GM18526 (cell line): ENCODE results near the gene TNFRSF1B.

Source experiments
- POLR2A ChIP-seq: IDR thresholded peaks from 3 replicates; pipeline ENCODE4 v1.6.1; 2011; ENCODE audit not compliant: insufficient read length; ENCODE audit errors: extremely low read depth

Gene TNFRSF1B

GRCh38 chr1:12230549-12231275 lies 63.9 kb downstream of the TNFRSF1B start:
- no peak for TF ChIP-seq POLR2A

- no peak for TF ChIP-seq POLR2A
These were observed 64.4 kb downstream of the TNFRSF1B start for GRCh38 chr1:12231276-12231595.

- no peak for TF ChIP-seq POLR2A
These were observed 65.4 kb downstream of the TNFRSF1B start for GRCh38 chr1:12232221-12232620.

GRCh38 chr1:12244078-12244477 lies 77.3 kb downstream of the TNFRSF1B start:
- no peak for TF ChIP-seq POLR2A

- no peak for TF ChIP-seq POLR2A
These were observed 77.8 kb downstream of the TNFRSF1B start for GRCh38 chr1:12244585-12244984.

GRCh38 chr1:12245116-12245515 lies 78.3 kb downstream of the TNFRSF1B start:
- no peak for TF ChIP-seq POLR2A

- TF ChIP-seq POLR2A = no peak
These were observed 78.9 kb downstream of the TNFRSF1B start for GRCh38 chr1:12245733-12246132.

GRCh38 chr1:12246584-12246983 lies 79.8 kb downstream of the TNFRSF1B start:
- no peak for TF ChIP-seq POLR2A

GRCh38 chr1:12249181-12249580 lies 82.4 kb downstream of the TNFRSF1B start:
- TF ChIP-seq POLR2A = no peak

- TF ChIP-seq POLR2A = no peak
These were observed 83.0 kb downstream of the TNFRSF1B start for GRCh38 chr1:12249748-12250147.

- no peak for TF ChIP-seq POLR2A
These were observed 84.7 kb downstream of the TNFRSF1B start for GRCh38 chr1:12251442-12251841.

GRCh38 chr1:12255913-12256312 lies 89.1 kb downstream of the TNFRSF1B start:
- TF ChIP-seq POLR2A = no peak

GRCh38 chr1:12258272-12258671 lies 91.5 kb downstream of the TNFRSF1B start:
- TF ChIP-seq POLR2A = no peak
